PC-3 (cell line): Measurements from ENCODE around the gene GDI2.

Experiments used
- CTCF ChIP-seq: fragments of 300-600 bp; sonication (generic); conservative IDR thresholded peaks from 2 replicates; pipeline ENCODE4 v1.5.1; 2017; ENCODE audit warnings: antibody characterized with exemption, low read depth, mild to moderate bottlenecking, low read length
- EZH2 ChIP-seq: fragments of 300-600 bp; sonication (generic); IDR thresholded peaks from one replicate; pipeline ENCODE4 v1.6.1; 2017; ENCODE audit warnings: antibody characterized with exemption, mild to moderate bottlenecking, low read length; ENCODE audit not compliant: unreplicated experiment
- EZH2phosphoT487 ChIP-seq: fragments of 300-600 bp; sonication (generic); IDR thresholded peaks from 2 replicates; pipeline ENCODE4 v1.6.1; 2018; ENCODE audit warnings: mild to moderate bottlenecking, antibody characterized with exemption, low read length, borderline replicate concordance

GRCh38 chr10:5751601-5752253, 61.5 kb downstream of the GDI2 start:
- TF ChIP-seq CTCF (no peak), EZH2 (no peak), EZH2phosphoT487 (no peak)
